Fibroblast of mammary gland (primary cell): ENCODE data around the gene STK25.

Source experiments
- DNase-seq: peaks from one replicate; pipeline ENCODE4 v3.0.0-alpha.2; 2010; ENCODE audit warnings: low read depth
- H3K4me3 ChIP-seq: 2 replicates; pipeline ENCODE4 v1.5.1; 2011; ENCODE audit warnings: low read depth, mild to moderate bottlenecking, low read length, moderate library complexity; ENCODE audit not compliant: control insufficient read depth
- CTCF ChIP-seq: conservative IDR thresholded peaks from 2 replicates; pipeline ENCODE4 v1.5.1; 2011; ENCODE audit warnings: low read depth, low read length, inconsistent platforms; ENCODE audit not compliant: control insufficient read depth, insufficient read depth

The STK25 gene

GRCh38 chr2:241508240-241509154 lies at the start of gene STK25:
Gene STK25 (minus strand): TSS chr2:241508584. CDS start chr2:241508035, 549 bp downstream.
- TF ChIP-seq CTCF: no peak
- DNase-seq: peak; percentile 97
- H3K4me3 ChIP-seq: peak within 1 kb of the TSS; percentile 74

- TF ChIP-seq CTCF: no peak
- no peak for DNase-seq
- H3K4me3 ChIP-seq: no peak overlapping the region
Measured at GRCh38 chr2:241556746-241557145, 48.4 kb upstream of the STK25 start.

GRCh38 chr2:241555711-241556110 lies 47.3 kb upstream of the STK25 start:
- TF ChIP-seq CTCF: no peak
- H3K4me3 ChIP-seq: no peak overlapping the region
- DNase-seq: no peak

GRCh38 chr2:241554610-241555322 lies 46.4 kb upstream of the STK25 start:
- H3K4me3 ChIP-seq: no peak overlapping the region
- DNase-seq: no peak
- no peak for TF ChIP-seq CTCF

- DNase-seq: no peak
- no peak for TF ChIP-seq CTCF
- no peak overlapping the region for H3K4me3 ChIP-seq
Measured at GRCh38 chr2:241553981-241554380, 45.6 kb upstream of the STK25 start.

- TF ChIP-seq CTCF: no peak
- DNase-seq: no peak
- H3K4me3 ChIP-seq: no peak overlapping the region
Measured at GRCh38 chr2:241553512-241553830, 45.1 kb upstream of the STK25 start.
